Measurements from ENCODE around the gene PLPP7.

The PLPP7 gene

GRCh38 chr9:131253891-131254491 is 35.5 kb upstream of the PLPP7 start:
- TF ChIP-seq, protein P1, sequence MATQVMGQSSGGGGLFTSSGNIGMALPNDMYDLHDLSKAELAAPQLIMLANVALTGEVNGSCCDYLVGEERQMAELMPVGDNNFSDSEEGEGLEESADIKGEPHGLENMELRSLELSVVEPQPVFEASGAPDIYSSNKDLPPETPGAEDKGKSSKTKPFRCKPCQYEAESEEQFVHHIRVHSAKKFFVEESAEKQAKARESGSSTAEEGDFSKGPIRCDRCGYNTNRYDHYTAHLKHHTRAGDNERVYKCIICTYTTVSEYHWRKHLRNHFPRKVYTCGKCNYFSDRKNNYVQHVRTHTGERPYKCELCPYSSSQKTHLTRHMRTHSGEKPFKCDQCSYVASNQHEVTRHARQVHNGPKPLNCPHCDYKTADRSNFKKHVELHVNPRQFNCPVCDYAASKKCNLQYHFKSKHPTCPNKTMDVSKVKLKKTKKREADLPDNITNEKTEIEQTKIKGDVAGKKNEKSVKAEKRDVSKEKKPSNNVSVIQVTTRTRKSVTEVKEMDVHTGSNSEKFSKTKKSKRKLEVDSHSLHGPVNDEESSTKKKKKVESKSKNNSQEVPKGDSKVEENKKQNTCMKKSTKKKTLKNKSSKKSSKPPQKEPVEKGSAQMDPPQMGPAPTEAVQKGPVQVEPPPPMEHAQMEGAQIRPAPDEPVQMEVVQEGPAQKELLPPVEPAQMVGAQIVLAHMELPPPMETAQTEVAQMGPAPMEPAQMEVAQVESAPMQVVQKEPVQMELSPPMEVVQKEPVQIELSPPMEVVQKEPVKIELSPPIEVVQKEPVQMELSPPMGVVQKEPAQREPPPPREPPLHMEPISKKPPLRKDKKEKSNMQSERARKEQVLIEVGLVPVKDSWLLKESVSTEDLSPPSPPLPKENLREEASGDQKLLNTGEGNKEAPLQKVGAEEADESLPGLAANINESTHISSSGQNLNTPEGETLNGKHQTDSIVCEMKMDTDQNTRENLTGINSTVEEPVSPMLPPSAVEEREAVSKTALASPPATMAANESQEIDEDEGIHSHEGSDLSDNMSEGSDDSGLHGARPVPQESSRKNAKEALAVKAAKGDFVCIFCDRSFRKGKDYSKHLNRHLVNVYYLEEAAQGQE (IDR thresholded peaks at IDR 0.05; ENCODE audit: insufficient read depth in 1 of 2, low read depth in 2 of 2, low read length in 2 of 2), result no peak
- TF ChIP-seq TAF1 (IDR thresholded peaks at IDR 0.05; ENCODE audit: borderline replicate concordance, insufficient read depth, low read length), result no peak
- TF ChIP-seq SIN3A (IDR thresholded peaks at IDR 0.05; ENCODE audit: borderline replicate concordance, insufficient read depth, low read length), result no peak
- no peak for TF ChIP-seq FOXP2 (optimal IDR thresholded peaks at IDR 0.05; ENCODE audit: borderline replicate concordance, extremely low read depth, extremely low read length, insufficient read depth)
- no peak for TF ChIP-seq POLR2AphosphoS5 (IDR thresholded peaks at IDR 0.05; ENCODE audit: low read depth, low read length)

DNA sequence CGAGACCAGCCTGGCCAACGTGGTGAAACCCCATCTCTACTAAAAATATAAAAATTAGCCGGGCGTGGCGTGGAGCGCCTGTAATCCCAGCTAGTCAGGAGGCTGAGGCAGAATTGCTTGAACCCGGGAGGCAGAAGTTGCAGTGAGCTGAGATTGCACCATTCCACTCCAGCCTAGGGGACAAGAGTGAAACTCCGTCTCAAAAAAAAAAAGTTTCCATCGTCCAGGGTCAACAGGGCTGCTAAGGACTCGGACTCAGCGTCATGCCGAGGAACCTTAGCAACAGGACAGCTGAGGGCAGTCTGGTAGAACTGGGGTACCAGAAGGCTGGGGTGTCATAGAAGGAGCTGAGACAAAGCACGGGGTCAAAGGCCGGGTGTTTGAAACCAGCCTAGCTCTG is 34.9 kb upstream of the PLPP7 start:
- no peak for TF ChIP-seq FOXP2 (optimal IDR thresholded peaks at IDR 0.05; ENCODE audit: borderline replicate concordance, extremely low read depth, extremely low read length, insufficient read depth)

GRCh38 chr9:131255676-131256197 is 33.8 kb upstream of the PLPP7 start:
- no peak for TF ChIP-seq SIN3A (IDR thresholded peaks at IDR 0.05; ENCODE audit: borderline replicate concordance, insufficient read depth, low read length)
- TF ChIP-seq TAF1 (IDR thresholded peaks at IDR 0.05; ENCODE audit: borderline replicate concordance, insufficient read depth, low read length), result no peak
- TF ChIP-seq POLR2AphosphoS5 (IDR thresholded peaks at IDR 0.05; ENCODE audit: low read depth, low read length), result no peak
- TF ChIP-seq, protein P1 (IDR thresholded peaks at IDR 0.05; ENCODE audit: insufficient read depth in 1 of 2, low read depth in 2 of 2, low read length in 2 of 2), result no peak
- TF ChIP-seq FOXP2 (optimal IDR thresholded peaks at IDR 0.05; ENCODE audit: borderline replicate concordance, extremely low read depth, extremely low read length, insufficient read depth), result no peak

- TF ChIP-seq, protein P1 (IDR thresholded peaks at IDR 0.05; ENCODE audit: insufficient read depth in 1 of 2, low read depth in 2 of 2, low read length in 2 of 2), result no peak
- TF ChIP-seq FOXP2 (optimal IDR thresholded peaks at IDR 0.05; ENCODE audit: borderline replicate concordance, extremely low read depth, extremely low read length, insufficient read depth) (no peak), SIN3A (IDR thresholded peaks at IDR 0.05; ENCODE audit: borderline replicate concordance, insufficient read depth, low read length) (no peak), POLR2AphosphoS5 (IDR thresholded peaks at IDR 0.05; ENCODE audit: low read depth, low read length) (no peak), TAF1 (IDR thresholded peaks at IDR 0.05; ENCODE audit: borderline replicate concordance, insufficient read depth, low read length) (no peak)
Measured at GRCh38 chr9:131257266-131258025, 32.1 kb upstream of the PLPP7 start.

DNA sequence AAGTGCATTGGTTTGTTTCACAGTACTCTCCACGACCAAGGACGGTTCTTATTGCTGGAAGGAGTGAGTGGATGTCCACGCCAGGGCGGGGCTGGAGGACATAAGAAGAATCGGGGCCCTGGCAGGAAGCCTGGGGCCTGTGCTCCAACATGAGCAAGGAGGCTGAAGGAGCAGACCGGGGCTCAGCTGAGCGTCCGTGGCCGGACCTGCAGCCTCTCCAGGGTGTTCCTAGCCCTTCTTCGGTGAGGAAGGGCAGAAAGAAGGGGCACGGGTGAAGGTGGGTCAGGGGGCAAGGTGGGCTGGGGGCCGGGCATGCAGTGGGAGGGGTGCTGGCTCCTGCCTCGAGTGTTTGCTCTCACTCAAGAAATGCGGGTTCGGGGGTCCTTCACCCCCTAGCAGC is 31.3 kb upstream of the PLPP7 start:
- TF ChIP-seq POLR2AphosphoS5 (IDR thresholded peaks at IDR 0.05; ENCODE audit: low read depth, low read length) (no peak), TAF1 (IDR thresholded peaks at IDR 0.05; ENCODE audit: borderline replicate concordance, insufficient read depth, low read length) (no peak), FOXP2 (optimal IDR thresholded peaks at IDR 0.05; ENCODE audit: borderline replicate concordance, extremely low read depth, extremely low read length, insufficient read depth) (no peak), SIN3A (IDR thresholded peaks at IDR 0.05; ENCODE audit: borderline replicate concordance, insufficient read depth, low read length) (no peak)
- TF ChIP-seq, protein P1 (IDR thresholded peaks at IDR 0.05; ENCODE audit: insufficient read depth in 1 of 2, low read depth in 2 of 2, low read length in 2 of 2), result no peak

Data from PFSK-1 (cell line).